ENCODE results near the gene TUFT1.

The TUFT1 gene

DNA sequence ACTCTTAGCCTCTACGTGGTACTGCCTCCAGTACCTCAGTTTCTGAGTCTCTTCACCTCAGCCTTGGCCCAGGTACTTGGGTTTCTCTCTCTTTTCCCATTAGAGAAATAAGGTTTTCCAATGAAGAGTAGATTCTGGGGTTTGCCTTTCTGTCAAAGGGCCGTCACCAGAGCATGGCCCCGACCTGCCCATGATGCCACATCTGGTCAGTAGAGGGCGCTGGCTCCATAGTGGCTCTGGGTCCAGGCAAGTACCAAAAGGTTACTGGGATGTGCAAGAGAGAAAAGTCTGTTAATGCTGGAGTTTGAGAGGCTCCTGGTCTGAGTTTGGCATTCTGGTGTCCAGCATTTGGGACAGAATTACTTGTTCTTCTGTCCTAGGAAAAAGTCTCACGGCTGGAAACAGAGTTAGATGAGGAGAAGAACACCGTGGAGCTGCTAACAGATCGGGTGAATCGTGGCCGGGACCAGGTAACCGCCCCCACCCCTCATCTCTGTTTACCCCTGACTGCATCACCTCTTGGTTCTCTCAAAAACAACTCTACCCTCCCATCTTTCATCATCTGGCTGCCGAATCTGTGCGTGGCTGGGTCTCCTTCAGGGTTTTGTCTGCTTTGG is 5.3 kb upstream of the TUFT1 start:
- DNase-seq (ENCODE audit: extremely low read depth, low read depth), result no peak
- no peak overlapping the region for H3K4me3 ChIP-seq (replicated peaks; ENCODE audit: low read depth, low read length)
- TF ChIP-seq, protein P1, sequence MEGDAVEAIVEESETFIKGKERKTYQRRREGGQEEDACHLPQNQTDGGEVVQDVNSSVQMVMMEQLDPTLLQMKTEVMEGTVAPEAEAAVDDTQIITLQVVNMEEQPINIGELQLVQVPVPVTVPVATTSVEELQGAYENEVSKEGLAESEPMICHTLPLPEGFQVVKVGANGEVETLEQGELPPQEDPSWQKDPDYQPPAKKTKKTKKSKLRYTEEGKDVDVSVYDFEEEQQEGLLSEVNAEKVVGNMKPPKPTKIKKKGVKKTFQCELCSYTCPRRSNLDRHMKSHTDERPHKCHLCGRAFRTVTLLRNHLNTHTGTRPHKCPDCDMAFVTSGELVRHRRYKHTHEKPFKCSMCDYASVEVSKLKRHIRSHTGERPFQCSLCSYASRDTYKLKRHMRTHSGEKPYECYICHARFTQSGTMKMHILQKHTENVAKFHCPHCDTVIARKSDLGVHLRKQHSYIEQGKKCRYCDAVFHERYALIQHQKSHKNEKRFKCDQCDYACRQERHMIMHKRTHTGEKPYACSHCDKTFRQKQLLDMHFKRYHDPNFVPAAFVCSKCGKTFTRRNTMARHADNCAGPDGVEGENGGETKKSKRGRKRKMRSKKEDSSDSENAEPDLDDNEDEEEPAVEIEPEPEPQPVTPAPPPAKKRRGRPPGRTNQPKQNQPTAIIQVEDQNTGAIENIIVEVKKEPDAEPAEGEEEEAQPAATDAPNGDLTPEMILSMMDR (IDR thresholded peaks at IDR 0.05; ENCODE audit: low read depth, low read length, missing control alignments), result peak; percentile 98

DNA sequence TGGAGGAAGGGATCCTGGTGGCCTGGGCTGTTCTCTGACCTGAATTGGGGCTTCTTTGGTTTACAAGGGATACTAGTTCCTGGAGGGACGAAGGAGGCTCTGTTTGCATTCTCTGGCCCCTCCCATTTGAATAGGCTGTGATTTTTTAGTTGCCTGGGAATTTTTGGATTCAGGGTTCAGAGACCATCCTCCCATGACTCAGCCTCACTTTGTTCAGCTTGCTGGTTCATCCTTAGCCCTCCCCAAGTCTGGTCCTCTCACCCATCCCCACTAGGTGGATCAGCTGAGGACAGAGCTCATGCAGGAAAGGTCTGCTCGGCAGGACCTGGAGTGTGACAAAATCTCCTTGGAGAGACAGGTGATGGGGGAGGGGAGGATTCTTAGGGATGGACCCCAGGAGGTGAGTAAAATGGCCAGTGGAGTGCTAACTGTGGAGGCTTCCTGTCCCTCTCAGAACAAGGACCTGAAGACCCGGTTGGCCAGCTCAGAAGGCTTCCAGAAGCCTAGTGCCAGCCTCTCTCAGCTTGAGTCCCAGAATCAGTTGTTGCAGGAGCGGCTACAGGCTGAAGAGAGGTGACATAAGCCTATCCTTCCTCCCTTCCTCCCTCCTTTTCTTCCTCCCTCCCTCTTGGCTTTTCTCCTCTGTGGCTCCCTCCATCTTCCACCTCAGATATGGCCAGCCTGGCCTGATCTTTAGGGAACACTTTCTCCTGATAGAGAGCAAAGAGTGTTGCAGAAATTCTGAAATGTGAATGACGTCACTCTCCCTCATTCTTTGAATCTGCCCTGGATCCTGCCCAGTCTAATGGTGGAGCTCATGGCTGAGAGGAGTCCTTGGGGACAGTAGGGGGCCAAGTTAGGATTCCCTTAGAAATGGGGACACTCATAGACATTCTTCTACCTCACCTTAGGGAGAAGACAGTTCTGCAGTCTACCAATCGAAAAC is 4.5 kb upstream of the TUFT1 start:
- DNase-seq (ENCODE audit: extremely low read depth, low read depth), result no peak
- no peak overlapping the region for H3K4me3 ChIP-seq (replicated peaks; ENCODE audit: low read depth, low read length)
- TF ChIP-seq, protein P1 (IDR thresholded peaks at IDR 0.05; ENCODE audit: low read depth, low read length, missing control alignments), result no peak

DNA sequence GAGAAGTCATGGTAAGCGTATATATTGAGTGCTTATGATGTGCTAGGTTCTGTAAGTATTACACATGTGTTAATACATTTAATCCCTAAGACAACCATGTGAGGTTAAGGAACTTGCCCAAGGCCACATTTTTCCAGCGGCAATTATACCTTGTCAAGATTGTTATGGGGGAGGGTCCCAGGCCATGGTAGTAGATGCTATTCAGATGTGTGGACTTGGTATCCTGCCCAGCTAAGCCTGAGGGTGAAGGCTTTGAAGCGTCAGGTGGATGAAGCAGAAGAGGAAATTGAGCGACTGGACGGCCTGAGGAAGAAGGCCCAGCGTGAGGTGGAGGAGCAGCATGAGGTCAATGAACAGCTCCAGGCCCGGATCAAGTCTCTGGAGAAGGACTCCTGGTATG is 3.6 kb upstream of the TUFT1 start:
- no peak for DNase-seq (ENCODE audit: extremely low read depth, low read depth)
- TF ChIP-seq, protein P1 (IDR thresholded peaks at IDR 0.05; ENCODE audit: low read depth, low read length, missing control alignments), result no peak

DNA sequence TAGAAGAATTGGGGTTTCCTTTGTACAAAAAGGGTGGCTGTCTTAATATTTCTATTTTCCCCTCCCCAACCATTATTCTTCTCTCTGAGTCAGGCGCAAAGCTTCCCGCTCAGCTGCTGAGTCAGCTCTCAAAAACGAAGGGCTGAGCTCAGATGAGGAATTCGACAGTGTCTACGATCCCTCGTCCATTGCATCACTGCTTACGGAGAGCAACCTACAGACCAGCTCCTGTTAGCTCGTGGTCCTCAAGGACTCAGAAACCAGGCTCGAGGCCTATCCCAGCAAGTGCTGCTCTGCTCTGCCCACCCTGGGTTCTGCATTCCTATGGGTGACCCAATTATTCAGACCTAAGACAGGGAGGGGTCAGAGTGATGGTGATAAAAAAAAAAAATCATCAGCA is 3.0 kb upstream of the TUFT1 start:
- TF ChIP-seq, protein P1 (IDR thresholded peaks at IDR 0.05; ENCODE audit: low read depth, low read length, missing control alignments), result no peak
- no peak overlapping the region for H3K4me3 ChIP-seq (replicated peaks; ENCODE audit: low read depth, low read length)
- peak; percentile 75 for DNase-seq (ENCODE audit: extremely low read depth, low read depth)

More for the DNA sequence above, 3.6 kb upstream of the TUFT1 start:
- no peak overlapping the region for H3K4me3 ChIP-seq (replicated peaks; ENCODE audit: low read depth, low read length)

DNA sequence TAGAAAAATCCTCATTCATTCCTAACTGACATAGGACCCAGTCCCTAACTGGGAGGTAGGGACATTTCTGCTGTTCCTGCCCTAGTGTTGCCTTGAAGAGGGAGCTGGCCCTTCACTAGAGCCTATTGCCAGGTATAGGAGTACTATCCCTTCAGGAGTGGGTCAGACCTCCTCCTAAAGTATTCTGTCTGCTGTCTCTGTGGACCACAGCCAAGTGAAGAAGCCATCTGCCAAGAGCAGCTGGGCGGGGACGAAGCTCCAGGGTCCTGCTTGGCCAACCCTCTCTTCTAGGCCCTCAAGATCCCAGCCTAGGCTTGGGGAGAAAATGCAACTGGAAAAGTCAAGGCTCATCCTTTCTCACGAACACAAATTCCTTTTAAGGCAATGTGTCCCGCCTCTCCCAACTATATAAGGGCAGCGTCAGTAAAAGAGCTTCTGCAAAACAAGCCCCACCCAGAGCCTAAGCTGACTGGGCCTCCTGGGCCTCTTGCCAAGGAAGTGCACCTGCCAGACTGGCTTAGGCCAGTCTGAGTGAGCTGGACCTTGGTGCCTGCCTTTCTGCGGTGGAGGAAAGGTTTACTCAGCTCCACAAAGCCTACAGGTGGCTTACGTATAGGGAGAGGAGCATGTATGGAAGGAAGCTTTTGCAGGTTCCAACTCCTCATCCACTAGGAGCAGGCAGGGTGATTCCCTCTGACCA is 638 bp upstream of the TUFT1 start:
- TF ChIP-seq, protein P1 (IDR thresholded peaks at IDR 0.05; ENCODE audit: low read depth, low read length, missing control alignments), result no peak
- H3K4me3 ChIP-seq (replicated peaks; ENCODE audit: low read depth, low read length), result peak overlapping the region; percentile 75

DNA sequence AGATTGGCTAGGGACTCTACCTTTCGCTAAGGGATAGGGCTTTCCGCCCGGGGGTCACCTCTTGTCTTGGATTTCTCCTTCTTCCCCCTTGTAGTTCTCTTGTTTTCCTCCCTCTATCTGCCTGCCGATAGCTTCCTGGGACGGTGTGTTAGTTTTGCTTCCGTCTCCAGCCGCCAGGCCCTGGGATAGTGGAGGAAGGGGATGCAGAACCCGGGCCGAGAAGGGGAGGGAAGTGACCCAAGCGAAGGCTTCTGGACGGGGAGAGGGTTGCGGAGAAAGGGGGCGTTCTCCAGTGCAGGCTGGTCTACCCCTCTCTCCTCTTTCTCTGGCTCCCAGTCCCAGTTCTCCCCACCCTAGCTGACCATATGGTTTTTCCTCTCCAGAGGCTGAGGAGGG is 871 bp downstream of the TUFT1 start:
- peak overlapping the region; percentile 75 for H3K4me3 ChIP-seq (replicated peaks; ENCODE audit: low read depth, low read length)
- TF ChIP-seq, protein P1 (IDR thresholded peaks at IDR 0.05; ENCODE audit: low read depth, low read length, missing control alignments), result no peak
- DNase-seq (ENCODE audit: extremely low read depth, low read depth), result no peak

More for the DNA sequence above, 638 bp upstream of the TUFT1 start:
- peak; percentile 92 for DNase-seq (ENCODE audit: extremely low read depth, low read depth)
